GM10847 (cell line): ENCODE measurements around the gene TTLL10.
A peak's percentile ranks its signal among the peaks of the same experiment; 100 is the strongest.

ENCODE experiments used
- POLR2A ChIP-seq: IDR thresholded peaks from 2 replicates; pipeline ENCODE4 v1.6.1; 2011; ENCODE audit not compliant: insufficient read length; ENCODE audit errors: extremely low read depth

Gene TTLL10

DNA sequence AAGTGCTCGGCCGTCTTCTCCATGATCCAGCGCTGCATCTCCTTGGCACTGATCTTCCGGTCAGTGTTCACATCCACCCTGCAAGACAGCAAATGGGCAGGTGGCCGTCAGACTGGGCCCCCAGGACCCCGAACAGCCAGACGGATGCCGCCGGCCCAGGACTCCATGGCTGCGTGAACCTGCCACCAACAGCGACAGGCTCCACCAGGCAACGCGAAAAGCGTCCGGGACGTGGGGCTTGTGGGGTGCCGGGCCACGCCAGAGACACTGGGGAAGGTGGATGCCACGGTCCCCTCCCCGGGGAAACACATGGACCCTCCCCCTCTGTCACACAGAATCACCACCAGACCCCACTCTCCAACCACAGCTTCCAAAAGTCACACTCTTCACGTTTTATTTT is 50.2 kb downstream of the TTLL10 start:
- no peak for TF ChIP-seq POLR2A

GRCh38 chr1:1225238-1225845 is 51.7 kb downstream of the TTLL10 start:
- no peak for TF ChIP-seq POLR2A

DNA sequence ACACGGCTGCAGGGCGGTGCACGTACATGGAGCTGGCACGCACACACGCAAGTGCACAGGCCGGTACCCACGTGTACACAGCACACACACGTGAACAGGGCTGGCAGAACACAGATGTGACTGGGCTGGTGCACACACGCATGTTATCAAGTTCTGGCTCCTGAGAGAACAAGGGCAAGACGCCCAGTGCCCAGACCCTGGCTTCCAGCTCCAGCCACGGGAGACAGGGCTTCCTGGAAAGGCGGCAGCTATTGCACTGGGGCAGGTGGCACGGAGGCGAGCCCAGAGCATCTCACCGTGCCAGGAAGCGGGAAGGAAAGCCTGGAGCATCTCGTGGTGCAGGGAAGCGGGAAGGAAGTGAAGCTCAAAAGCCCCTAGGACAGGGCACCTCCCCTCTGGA is 52.2 kb downstream of the TTLL10 start:
- TF ChIP-seq POLR2A: no peak

- TF ChIP-seq POLR2A: no peak
Measured at GRCh38 chr1:1226566-1227362, 53.1 kb downstream of the TTLL10 start.

- no peak for TF ChIP-seq POLR2A
Measured at GRCh38 chr1:1227386-1227785, 53.7 kb downstream of the TTLL10 start.

DNA sequence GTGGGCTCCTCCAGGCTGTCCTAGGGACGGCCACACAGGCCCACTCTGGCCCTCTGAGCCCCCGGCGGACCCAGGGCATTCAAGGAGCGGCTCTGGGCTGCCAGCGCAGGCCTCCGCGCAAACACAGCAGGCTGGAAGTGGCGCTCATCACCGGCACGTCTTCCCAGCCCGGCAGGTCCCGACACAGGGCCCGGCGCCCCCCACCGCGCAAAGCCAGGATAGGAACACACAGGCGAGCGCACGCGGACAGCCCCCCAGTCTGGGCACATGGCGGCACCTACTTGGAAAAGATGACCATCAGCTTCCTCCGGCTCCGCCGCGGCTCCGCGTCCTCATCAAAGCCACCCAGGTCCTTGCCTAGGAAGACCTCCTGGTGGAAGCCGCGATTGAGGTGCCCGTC is 54.5 kb downstream of the TTLL10 start:
- no peak for TF ChIP-seq POLR2A

GRCh38 chr1:1228596-1229321 is 55.1 kb downstream of the TTLL10 start:
- no peak for TF ChIP-seq POLR2A

GRCh38 chr1:1229770-1230169 is 56.1 kb downstream of the TTLL10 start:
- no peak for TF ChIP-seq POLR2A

GRCh38 chr1:1230656-1231399 is 57.1 kb downstream of the TTLL10 start:
- no peak for TF ChIP-seq POLR2A

GRCh38 chr1:1231400-1232207 is 57.9 kb downstream of the TTLL10 start, which contains the start of gene SDF4:
Gene SDF4 (minus strand): TSS chr1:1232001. CDS start chr1:1228772, 3,229 bp downstream.
- peak; percentile 94 for TF ChIP-seq POLR2A

DNA sequence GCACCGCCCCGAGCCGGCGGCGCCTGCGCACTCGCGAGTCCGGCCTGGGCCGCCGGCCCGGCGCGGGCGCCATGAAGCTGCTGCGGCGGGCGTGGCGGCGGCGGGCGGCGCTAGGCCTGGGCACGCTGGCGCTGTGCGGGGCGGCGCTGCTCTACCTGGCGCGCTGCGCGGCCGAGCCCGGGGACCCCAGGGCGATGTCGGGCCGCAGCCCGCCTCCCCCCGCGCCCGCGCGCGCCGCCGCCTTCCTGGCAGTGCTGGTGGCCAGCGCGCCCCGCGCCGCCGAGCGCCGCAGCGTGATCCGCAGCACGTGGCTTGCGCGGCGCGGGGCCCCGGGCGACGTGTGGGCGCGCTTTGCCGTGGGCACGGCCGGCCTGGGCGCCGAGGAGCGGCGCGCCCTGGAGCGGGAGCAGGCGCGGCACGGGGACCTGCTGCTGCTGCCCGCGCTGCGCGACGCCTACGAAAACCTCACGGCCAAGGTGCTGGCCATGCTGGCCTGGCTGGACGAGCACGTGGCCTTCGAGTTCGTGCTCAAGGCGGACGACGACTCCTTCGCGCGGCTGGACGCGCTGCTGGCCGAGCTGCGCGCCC is 58.6 kb downstream of the TTLL10 start, which contains the start of gene B3GALT6:
TSS of gene B3GALT6 (plus strand) at position 30 of the 588 bp plus-strand sequence. CDS start at position 72, 42 bp downstream.
- peak; percentile 36 for TF ChIP-seq POLR2A

DNA sequence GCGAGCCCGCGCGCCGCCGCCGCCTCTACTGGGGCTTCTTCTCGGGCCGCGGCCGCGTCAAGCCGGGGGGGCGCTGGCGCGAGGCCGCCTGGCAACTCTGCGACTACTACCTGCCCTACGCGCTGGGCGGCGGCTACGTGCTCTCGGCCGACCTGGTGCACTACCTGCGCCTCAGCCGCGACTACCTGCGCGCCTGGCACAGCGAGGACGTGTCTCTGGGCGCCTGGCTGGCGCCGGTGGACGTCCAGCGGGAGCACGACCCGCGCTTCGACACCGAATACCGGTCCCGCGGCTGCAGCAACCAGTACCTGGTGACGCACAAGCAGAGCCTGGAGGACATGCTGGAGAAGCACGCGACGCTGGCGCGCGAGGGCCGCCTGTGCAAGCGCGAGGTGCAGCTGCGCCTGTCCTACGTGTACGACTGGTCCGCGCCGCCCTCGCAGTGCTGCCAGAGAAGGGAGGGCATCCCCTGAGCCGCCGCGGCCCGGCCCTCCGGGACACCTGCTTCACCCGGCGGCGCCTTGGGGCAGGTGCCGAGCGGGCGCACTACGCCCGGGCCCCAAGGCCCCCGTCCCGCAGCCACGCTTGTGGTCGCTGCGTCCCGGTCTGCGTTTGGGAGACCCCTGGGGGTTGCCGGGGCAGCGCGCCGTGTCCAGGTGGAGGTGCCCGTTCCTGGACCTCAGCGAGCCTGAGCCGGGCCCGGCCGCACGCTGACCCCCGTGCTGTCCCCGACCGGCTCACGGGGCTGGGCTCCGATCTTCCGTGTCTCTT is 59.3 kb downstream of the TTLL10 start:
- TF ChIP-seq POLR2A: no peak

- no peak for TF ChIP-seq POLR2A
Measured at GRCh38 chr1:1233567-1233892, 59.9 kb downstream of the TTLL10 start.
